ENCODE measurements around the gene MYO15A.

- TF ChIP-seq CTCF (IDR thresholded peaks at IDR 0.05): no peak
- no peak for TF ChIP-seq EZH2 (IDR thresholded peaks at IDR 0.05; ENCODE audit: borderline replicate concordance, insufficient read depth, low read depth, low read length, poor library complexity, severe bottlenecking)
These were observed 7.9 kb upstream of the MYO15A start for GRCh38 chr17:18100616-18101015.

Measured in B cell (primary cell).